ENCODE measurements around the gene RNF187. TPM values are rescaled to one million over a fixed set of nuclear protein-coding genes. Genes with fewer than 3 reads are reported as not detected.
A peak's percentile ranks its signal among the peaks of the same experiment; 100 is the strongest.

RNF187 gene
- total and polyA plus RNA-seq, 2 experiments from 2014 or later: 38.8 to 81.9 TPM

DNA sequence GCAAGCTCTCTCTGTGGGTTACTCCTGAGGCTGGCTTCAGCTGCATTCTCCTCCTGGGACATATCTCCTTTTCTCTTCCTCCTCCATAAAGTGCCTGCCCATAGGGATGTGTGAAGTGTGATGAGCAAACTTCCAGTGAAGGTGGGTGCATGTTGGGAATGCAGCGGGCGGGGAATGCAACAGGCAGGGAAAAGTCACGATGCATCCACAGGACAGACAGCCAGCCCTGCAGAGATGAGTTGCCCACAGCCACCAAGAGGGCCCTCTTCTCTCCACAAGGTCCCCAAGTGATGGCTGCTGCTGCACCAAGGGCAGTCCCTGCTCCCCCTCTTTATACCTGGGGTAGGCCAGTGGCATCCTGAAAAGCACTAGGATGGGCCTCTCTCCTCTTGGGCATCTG is 33.6 kb upstream of the RNF187 start:
- Histone ChIP-seq H2AFZ (no peak overlapping the region), H3K4me3 (no peak overlapping the region), H3K9ac (no peak overlapping the region), H3F3A (ENCODE audit: insufficient read depth) (peaks cover 11% of the 10 kb centered on the region; the same call in 1 of the 2 replicates), H3K36me3 (ENCODE audit: low read depth) (no peaks in the 10 kb centered on the region), H3K4me2 (ENCODE audit: unreplicated experiment) (no peak overlapping the region), H3K9me2 (ENCODE audit: insufficient read depth) (no peaks in the 10 kb centered on the region), H3K27ac (no peak overlapping the region), H3K27me3 (replicated peaks; ENCODE audit: insufficient read depth) (0 out of 2 replicates have a peak, but pooled peaks cover 4% of the 10 kb centered on the region), H4K20me1 (ENCODE audit: insufficient read depth) (no peaks in the 10 kb centered on the region), H3K9me3 (ENCODE audit: low read depth) (no peaks in the 10 kb centered on the region), H3K4me1 (ENCODE audit: insufficient read depth) (peaks cover 9% of the 10 kb centered on the region), H3K79me2 (ENCODE audit: insufficient read depth) (peaks cover 15% of the 10 kb centered on the region; the same call in 1 of the 2 replicates)
- in situ Hi-C loops (cut with MboI): no loop called here
- WGBS, 2 experiments (ENCODE audit: low coverage in 1 of 2, low lambda C conversion rate in 2 of 2, missing lambda C conversion rate in 2 of 2): 95 to 100% methylated on average over 3 of the region's 3 CpGs
- TF ChIP-seq EZH2 (IDR thresholded peaks at IDR 0.05; ENCODE audit: insufficient read depth, poor library complexity, severe bottlenecking) (no peak), EZH2phosphoT487 (IDR thresholded peaks at IDR 0.05; ENCODE audit: insufficient read depth, low read depth) (no peak)
- no peak for DNase-seq

DNA sequence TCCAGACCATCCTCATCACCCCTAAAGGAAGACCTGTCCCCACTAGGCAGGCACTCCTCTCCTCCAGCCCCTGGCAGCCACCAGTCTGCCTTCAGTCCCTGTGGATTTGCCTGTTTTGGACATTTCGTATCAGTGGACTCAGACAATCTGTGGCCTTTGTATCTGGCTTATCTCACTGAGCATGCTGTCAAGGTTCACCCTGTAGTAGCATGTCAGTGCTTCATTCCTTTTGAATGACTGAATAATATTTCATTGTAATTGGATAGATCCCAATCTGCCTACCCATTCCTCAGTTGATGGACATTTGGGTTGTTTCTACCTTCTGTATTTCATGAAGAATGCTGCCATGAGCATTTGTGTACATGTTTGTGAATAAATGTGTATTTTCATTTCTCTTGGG is 32.9 kb upstream of the RNF187 start:
- Histone ChIP-seq H3K4me3 (no peak overlapping the region), H3K4me2 (ENCODE audit: unreplicated experiment) (no peak overlapping the region), H3K27ac (no peak overlapping the region), H3K27me3 (replicated peaks; ENCODE audit: insufficient read depth) (no peaks in the 10 kb centered on the region), H3K36me3 (ENCODE audit: low read depth) (no peaks in the 10 kb centered on the region), H3F3A (ENCODE audit: insufficient read depth) (peaks cover 11% of the 10 kb centered on the region; the same call in 1 of the 2 replicates), H3K79me2 (ENCODE audit: insufficient read depth) (peaks cover 15% of the 10 kb centered on the region; the same call in 1 of the 2 replicates), H3K9me2 (ENCODE audit: insufficient read depth) (no peaks in the 10 kb centered on the region), H3K4me1 (ENCODE audit: insufficient read depth) (peaks cover 9% of the 10 kb centered on the region), H3K9me3 (ENCODE audit: low read depth) (no peaks in the 10 kb centered on the region), H4K20me1 (ENCODE audit: insufficient read depth) (no peaks in the 10 kb centered on the region), H3K9ac (no peak overlapping the region), H2AFZ (no peak overlapping the region)
- DNase-seq: no peak
- in situ Hi-C loops (cut with MboI): no loop called here
- no peak for TF ChIP-seq EZH2 (IDR thresholded peaks at IDR 0.05; ENCODE audit: insufficient read depth, poor library complexity, severe bottlenecking)
- TF ChIP-seq EZH2phosphoT487 (IDR thresholded peaks at IDR 0.05; ENCODE audit: insufficient read depth, low read depth): no peak
- WGBS, 2 experiments (ENCODE audit: low coverage in 1 of 2, low lambda C conversion rate in 2 of 2, missing lambda C conversion rate in 2 of 2): 96 to 100% methylated on average over 1 of the region's 1 CpG

DNA sequence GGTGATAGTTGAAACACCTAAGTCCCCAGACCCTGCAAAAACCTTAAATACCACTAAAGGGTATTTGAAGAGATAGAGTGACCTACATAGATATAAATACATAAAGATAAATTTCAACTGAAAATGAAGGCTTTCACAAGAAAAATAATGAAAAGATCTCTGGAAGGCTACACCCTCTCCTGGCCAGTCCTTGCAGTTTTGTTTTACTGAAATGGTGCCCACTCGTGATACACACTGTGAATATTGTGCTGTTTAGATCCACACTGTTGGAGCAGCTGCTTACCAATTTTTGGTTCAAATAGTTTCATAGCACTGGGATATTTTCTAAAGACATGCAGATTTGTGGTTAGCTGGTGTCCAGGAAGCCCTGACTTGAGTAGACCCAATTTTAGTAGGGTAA is 31.5 kb upstream of the RNF187 start:
- no peak overlapping the region for H2AFZ ChIP-seq
- H3K36me3 ChIP-seq (ENCODE audit: low read depth): no peaks in the 10 kb centered on the region
- in situ Hi-C loops (cut with MboI): no loop called here
- H3K4me2 ChIP-seq (ENCODE audit: unreplicated experiment): peak overlapping the region; percentile 88
- no peaks in the 10 kb centered on the region for H4K20me1 ChIP-seq (ENCODE audit: insufficient read depth)
- H3K27me3 ChIP-seq (replicated peaks; ENCODE audit: insufficient read depth): 0 out of 2 replicates have a peak, but pooled peaks cover 2% of the 10 kb centered on the region
- H3K9me2 ChIP-seq (ENCODE audit: insufficient read depth): no peaks in the 10 kb centered on the region
- peaks cover 11% of the 10 kb centered on the region for H3F3A ChIP-seq (ENCODE audit: insufficient read depth)
- WGBS, 2 experiments (ENCODE audit: low coverage in 1 of 2, low lambda C conversion rate in 2 of 2, missing lambda C conversion rate in 2 of 2): 23 to 26% methylated on average over 1 of the region's 1 CpG
- H3K9ac ChIP-seq: 0 out of 2 replicates have a peak overlapping the region, but pooled peaks have one; percentile 78
- H3K27ac ChIP-seq: no peak overlapping the region
- H3K79me2 ChIP-seq (ENCODE audit: insufficient read depth): peaks cover 15% of the 10 kb centered on the region; the same call in 1 of the 2 replicates
- H3K4me1 ChIP-seq (ENCODE audit: insufficient read depth): peaks cover 14% of the 10 kb centered on the region
- no peaks in the 10 kb centered on the region for H3K9me3 ChIP-seq (ENCODE audit: low read depth)
- TF ChIP-seq EZH2 (IDR thresholded peaks at IDR 0.05; ENCODE audit: insufficient read depth, poor library complexity, severe bottlenecking) (no peak), EZH2phosphoT487 (IDR thresholded peaks at IDR 0.05; ENCODE audit: insufficient read depth, low read depth) (no peak)
- peak; percentile 20 for DNase-seq
- H3K4me3 ChIP-seq: no peak overlapping the region

DNA sequence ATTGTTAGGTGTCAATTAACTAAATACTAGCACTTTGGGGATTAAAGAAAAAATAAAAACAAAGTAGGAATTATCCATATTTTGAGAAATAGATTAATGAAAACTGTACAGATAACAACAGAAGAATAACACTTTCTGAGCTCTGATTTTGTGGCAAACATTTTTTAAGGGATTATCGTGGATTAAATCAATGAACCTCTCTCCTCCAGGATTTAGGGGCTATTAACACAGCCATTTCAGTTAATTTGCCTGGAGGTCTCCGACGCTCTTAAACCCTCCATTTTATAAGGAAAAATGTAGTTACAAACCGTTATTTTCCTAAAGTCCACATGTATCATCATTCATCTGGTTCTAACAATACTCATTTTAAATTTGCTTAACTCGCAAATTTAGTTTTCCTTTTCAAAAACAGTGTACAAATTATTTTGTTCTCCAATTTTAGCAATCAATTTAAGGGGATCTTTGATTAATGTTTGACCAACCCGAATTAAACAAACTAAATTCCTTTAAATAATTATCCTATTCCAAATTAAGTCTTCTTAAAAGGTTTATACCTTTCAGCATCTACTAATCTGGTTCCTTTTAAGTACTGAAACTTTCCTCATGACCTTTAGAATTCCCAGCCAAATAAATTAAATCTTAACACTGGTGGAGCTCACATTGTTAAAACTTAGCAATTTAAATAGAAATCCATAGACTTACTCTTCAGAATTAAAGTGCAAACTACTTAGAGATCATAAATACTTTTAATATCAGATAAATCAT is 30.7 kb upstream of the RNF187 start:
- 73 to 74% methylated on average over 6 of the region's 6 CpGs for WGBS, 2 experiments (ENCODE audit: low coverage in 1 of 2, low lambda C conversion rate in 2 of 2, missing lambda C conversion rate in 2 of 2)
- Histone ChIP-seq H3K9me2 (ENCODE audit: insufficient read depth) (no peaks in the 10 kb centered on the region), H3K79me2 (ENCODE audit: insufficient read depth) (peaks cover 15% of the 10 kb centered on the region; the same call in 1 of the 2 replicates), H3K4me1 (ENCODE audit: insufficient read depth) (peaks cover 14% of the 10 kb centered on the region), H3K9me3 (ENCODE audit: low read depth) (no peaks in the 10 kb centered on the region), H3K4me2 (ENCODE audit: unreplicated experiment) (peak overlapping the region; percentile 88), H3K36me3 (ENCODE audit: low read depth) (no peaks in the 10 kb centered on the region), H3K27me3 (replicated peaks; ENCODE audit: insufficient read depth) (peaks cover 10% of the 10 kb centered on the region; the same call in 1 of the 2 replicates), H2AFZ (peak overlapping the region; percentile 93), H3F3A (ENCODE audit: insufficient read depth) (peaks cover 11% of the 10 kb centered on the region), H3K4me3 (peak overlapping the region; percentile 78), H3K9ac (peak overlapping the region; percentile 78), H4K20me1 (ENCODE audit: insufficient read depth) (no peaks in the 10 kb centered on the region), H3K27ac (peak overlapping the region; percentile 80)
- in situ Hi-C loops (cut with MboI): no loop called here
- TF ChIP-seq EZH2phosphoT487 (IDR thresholded peaks at IDR 0.05; ENCODE audit: insufficient read depth, low read depth) (no peak), EZH2 (IDR thresholded peaks at IDR 0.05; ENCODE audit: insufficient read depth, poor library complexity, severe bottlenecking) (no peak)
- no peak for DNase-seq
